ENCODE measurements around the gene ATRIP.
"Not testable (repeated sequence)": the region's sequence is repeated elsewhere in the genome, so short reads cannot be mapped to it uniquely, and the experiment has no call there.

ATRIP gene

GRCh38 chr3:48439820-48440589 lies 6.5 kb upstream of the ATRIP start, which contains the start of the genes CCDC51 and TMA7:
TSS of gene CCDC51 (minus strand) at chr3:48440119. CDS start at chr3:48435128, 4,991 bp downstream.
TSS of gene TMA7 (plus strand) at chr3:48440257. CDS start at chr3:48440297, 40 bp downstream.
- DNase-seq: peak; percentile 96 to 98

- DNase-seq: no peak
These were observed 6.0 kb upstream of the ATRIP start for GRCh38 chr3:48440590-48440958.

- DNase-seq: no peak
These were observed 4.6 kb upstream of the ATRIP start for GRCh38 chr3:48441940-48442339.

- no peak for DNase-seq
These were observed 1.2 kb upstream of the ATRIP start for GRCh38 chr3:48445277-48445882.

DNA sequence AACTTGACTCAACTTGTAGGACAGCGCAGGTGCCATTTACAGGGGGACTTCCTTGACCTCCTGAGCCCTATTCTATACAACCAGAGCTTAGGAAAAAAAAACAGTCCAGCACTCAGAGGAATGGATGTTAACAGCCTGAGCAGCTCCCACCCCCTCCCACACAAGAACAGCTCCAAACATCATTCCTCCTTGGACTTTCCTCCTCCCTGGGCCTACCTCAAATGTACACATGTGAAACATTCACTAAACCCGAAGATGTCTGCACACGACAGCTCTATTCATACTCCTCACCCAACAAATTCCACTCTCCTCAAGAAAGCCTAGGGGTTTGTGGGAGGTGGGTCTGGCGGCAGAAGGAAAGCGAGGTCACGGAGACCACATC lies 503 bp upstream of the ATRIP start:
- no peak for DNase-seq

- DNase-seq: no peak
These were observed 4.7 kb downstream of the ATRIP start for GRCh38 chr3:48451270-48451669.

- no peak for DNase-seq
These were observed 9.9 kb downstream of the ATRIP start for GRCh38 chr3:48456456-48456855.

DNA sequence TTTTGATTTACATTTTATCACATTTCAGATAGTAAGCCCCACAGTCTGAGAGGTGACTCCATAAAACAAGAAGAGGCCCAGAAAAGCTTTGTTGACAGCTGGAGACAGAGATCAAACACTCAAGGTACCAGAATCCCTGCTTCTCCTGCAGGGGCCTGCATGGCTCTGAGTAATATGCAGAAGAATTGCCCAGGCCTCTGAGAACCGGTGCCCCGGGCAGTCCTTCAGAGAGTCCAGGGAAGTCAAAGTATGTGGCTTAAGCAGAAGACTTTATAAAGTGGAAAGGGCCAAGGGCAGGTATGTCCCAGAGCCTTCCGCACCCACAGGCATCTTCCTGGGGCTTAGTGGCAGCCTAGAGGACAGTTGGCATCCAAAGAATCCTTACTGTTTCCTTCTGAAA lies 12.8 kb downstream of the ATRIP start:
- no peak for DNase-seq

GRCh38 chr3:48459773-48460516 lies 13.4 kb downstream of the ATRIP start:
- DNase-seq: no peak

DNA sequence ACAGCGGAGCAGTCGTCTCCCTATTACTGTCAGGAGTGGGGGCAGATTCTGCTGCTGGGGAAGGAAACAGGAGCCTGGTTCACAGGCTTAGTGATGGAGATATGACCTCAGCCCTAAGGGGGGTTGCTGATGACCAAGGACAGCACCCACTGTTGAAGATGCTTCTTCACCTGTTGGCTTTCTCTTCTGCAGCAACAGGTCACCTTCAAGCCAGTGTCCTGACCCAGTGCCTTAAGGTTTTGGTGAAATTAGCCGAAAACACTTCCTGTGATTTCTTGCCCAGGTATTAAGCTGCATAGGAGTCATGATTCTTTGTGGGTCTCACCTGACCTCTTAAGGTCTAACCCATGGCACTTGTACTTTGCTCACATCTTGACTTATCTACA lies 14.0 kb downstream of the ATRIP start:
- no peak for DNase-seq

GRCh38 chr3:48461767-48462166 lies 15.2 kb downstream of the ATRIP start:
- not testable (repeated sequence) for DNase-seq

DNA sequence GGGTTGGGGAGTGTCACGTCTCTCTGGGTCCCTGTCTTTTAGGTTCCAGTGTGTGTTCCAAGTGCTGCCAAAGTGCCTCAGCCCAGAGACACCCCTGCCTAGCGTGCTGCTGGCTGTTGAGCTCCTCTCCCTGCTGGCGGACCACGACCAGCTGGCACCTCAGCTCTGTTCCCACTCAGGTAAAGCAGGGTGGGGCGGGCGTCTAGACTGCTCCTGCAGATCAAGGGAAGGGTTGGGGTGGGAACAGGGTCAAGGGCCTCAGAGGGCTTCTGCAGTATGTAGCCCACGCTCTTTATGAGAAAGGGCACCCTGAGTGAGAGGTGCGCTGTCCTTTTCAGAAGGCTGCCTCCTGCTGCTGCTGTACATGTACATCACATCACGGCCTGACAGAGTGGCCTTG lies 17.2 kb downstream of the ATRIP start:
- no peak for DNase-seq

DNA sequence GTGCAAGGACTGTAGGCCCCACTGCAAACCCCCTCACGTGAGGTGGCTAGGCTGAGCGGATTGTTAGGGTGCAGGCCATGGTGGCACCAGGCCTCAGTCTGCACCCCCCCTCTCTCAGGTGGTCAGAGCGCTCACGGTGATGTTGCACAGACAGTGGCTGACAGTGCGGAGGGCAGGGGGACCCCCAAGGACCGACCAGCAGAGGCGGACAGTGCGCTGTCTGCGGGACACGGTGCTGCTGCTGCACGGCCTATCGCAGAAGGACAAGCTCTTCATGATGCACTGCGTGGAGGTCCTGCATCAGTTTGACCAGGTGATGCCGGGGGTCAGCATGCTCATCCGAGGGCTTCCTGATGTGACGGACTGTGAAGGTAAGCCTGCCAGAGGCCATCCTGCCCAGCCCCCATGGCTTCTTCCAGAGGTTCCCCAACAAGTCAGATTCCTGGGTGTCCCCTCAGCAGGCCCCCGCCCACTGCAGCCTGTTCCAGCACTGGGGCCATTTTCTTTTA lies 18.2 kb downstream of the ATRIP start:
- no peak for DNase-seq

DNA sequence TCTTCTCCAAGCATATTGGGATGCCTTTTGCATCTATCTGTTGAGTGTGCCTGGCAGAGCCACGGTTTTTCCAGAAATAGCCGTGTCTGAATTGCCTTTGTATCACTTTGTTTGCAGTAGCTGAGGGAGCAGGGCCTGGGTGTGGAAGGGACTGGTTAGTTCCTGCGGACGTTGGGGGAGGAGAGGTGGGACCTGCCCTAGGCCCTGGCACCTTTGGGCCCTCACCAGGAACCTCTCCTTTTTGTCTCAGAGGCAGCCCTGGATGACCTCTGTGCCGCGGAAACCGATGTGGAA lies 18.6 kb downstream of the ATRIP start:
- DNase-seq: no peak

DNA sequence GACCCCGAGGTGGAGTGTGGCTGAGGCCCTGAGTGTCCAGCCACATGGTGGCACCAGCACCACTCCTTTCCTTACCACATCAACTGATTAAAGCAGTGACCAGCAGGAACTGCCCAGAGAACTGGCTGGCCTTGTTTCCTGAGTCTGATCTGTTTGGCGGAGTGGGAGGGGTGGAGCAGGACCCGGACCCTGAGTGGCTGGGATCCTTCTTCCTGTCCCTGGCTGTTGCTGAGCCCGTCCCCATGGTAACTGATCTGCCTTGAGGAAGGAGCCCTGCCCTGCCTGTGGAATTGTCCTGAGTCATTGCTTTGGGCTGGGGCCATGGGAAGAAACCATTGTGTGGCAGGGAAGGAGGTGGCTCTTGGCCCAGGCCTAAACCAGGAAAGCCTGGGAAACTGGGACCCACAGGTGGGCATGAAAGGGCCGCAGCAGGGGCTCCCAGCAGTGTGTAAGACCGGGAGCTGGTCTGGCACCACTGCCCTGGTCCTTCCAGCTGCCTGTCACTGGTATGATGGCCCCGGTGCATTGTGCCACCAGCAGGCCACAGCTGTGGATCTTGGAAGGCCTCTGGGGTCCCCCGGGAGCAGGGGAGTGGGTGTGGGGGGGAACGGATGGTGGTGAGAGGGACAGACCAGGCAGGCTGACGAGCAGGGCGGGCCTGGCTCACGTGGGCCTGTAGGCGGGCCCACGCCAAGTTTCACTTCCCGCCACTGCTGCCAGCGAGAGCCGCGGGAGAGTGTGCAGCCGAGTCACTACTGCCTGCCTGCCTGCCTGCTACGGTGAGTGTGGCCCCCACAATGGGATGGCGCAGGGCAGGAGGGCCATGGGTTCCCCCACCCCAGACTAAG lies 19.2 kb downstream of the ATRIP start:
- DNase-seq: peak; percentile 76 to 85

- DNase-seq: peak; percentile 27 to 29
These were observed 20.0 kb downstream of the ATRIP start for GRCh38 chr3:48466386-48467109.

DNA sequence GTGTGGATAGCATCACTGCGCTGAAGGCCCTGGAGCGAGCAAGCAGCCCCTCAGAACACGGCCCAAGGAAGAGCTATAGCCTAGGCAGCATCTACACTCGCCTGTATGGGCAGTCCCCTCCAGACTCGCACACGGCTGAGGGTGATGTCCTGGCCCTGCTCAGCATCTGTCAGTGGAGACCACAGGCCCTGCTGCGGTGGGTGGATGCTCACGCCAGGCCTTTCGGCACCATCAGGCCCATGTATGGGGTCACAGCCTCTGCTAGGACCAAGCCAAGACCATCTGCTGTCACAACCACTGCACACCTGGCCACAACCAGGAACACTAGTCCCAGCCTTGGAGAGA lies 20.5 kb downstream of the ATRIP start:
- no peak for DNase-seq

DNA sequence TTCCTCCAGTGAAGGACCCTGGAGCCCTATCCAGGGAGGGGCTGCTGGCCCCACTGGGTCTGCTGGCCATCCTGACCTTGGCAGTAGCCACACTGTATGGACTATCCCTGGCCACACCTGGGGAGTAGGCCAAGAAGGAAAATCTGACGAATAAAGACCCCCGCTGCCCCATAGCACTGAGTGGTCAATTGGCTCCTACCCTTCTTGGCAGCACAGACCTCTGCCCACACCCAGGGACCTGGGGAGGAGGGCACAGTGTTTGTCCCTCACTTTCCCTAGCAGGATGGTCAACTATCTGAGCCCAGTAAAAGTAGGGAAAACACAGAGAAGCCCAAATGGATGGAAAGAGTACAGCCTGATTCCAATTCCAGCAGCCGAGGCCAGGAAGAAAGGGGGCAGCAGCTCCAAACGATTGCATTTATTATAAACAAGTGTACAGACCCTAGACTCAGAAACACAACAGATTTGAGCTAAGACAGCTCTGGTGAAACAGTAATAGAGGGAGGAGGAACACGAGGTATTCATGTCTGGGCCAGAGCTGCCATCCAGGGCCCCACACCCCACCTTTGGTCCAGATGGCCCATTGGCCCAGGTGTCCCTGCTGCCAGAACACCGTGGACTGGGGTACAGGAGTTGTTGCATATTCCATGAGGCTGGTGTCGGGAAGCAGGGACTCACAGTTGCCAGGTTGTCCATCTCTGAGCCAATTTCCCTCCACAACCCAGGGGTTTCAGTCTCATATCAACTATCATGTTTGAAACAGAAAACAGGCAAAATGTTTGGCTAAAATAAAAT lies 21.1 kb downstream of the ATRIP start:
- DNase-seq: no peak

- DNase-seq: no peak
These were observed 21.8 kb downstream of the ATRIP start for GRCh38 chr3:48468329-48468731.

DNA sequence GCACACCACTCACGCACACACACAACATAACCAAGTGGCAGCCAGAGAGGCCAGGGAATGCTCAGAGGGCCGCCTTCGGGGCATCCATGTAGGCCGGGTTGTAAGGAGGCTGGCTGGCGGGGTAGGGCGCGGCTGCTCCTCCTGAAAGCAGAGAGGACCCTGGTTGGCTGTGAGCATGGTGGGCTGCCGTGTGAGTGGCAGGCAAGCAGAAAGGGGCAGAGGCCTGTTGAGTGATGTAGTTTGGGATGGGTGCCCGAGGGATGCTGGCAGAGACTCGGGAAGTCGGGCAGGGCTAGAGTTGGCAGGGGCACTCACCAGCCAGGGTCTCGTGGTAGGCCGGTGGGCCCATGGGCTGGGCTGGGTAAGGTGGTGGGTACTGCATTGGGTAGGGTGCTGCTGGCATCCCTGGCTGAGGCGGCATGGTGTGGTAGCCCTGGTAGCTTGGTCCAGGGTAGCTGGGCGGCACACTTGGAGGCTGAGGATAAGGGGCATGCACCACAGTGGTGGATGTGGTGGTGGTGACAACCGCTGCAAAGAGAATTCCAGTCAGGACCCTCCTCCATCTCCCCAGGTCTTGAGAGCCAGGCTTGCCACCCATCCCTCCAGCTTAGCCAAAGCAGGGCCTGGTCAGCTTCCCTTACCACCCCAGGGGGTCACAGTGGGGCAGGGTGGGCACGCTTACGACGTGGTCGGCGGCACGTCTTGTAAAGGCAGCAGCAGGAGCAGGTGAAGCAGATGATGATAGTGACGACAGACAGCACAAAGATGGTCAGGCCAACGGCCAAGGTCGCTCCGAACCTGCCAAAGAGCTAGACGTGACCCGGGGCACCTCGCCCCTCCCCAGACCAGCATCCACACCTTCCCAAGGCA lies 22.7 kb downstream of the ATRIP start:
- DNase-seq: no peak

DNA sequence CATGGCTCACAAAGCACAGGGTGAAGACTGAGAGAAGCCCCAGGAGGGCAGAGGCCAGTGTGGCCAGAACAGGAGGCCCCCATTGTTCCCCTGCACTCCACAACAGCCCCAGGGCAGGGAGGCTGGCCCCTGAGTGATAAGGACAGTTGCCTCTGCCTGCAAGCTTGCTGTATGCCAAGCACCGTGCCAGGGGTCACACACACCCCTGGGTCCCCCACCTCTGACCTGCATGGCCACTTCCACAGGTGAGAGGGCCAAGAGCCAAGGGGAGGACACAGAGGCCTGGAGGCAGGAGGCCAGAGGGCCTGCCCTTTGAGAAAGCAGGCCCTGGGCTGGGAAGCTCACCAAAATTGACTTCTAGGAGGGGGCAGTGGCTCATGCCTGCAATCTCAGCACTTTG lies 23.7 kb downstream of the ATRIP start:
- DNase-seq: no peak
